NCI-H2171 (cell line): ENCODE data around the gene PPP1R12B.
A peak's percentile ranks its signal among the peaks of the same experiment; 100 is the strongest.
"Not testable (repeated sequence)": the region's sequence is repeated elsewhere in the genome, so short reads cannot be mapped to it uniquely, and the experiment has no call there.

Experiments used
- DNase-seq: peaks from one replicate; lab custom pipeline; 2025; lab: John Stamatoyannopoulos, UW

PPP1R12B gene

DNA sequence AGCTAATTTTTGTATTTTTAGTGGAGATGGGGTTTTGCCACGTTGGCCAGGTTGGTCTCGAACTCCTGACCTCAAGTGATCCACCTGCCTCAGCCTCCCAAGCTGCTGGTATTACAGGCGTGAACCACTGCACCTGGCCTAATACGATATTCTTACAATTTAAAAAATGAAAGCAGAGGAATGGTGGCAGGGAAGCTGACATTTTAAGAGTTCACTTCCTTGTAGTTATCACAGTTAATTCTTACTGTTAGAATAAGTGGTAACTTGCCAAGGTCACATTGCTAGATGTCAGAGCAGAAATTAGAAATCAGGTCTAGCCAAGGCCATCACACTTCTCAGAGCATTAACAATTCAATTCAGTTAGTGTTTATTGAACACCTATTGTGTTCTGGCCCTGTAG, 207.5 kb downstream of the PPP1R12B start:
- DNase-seq = not testable (repeated sequence)

DNA sequence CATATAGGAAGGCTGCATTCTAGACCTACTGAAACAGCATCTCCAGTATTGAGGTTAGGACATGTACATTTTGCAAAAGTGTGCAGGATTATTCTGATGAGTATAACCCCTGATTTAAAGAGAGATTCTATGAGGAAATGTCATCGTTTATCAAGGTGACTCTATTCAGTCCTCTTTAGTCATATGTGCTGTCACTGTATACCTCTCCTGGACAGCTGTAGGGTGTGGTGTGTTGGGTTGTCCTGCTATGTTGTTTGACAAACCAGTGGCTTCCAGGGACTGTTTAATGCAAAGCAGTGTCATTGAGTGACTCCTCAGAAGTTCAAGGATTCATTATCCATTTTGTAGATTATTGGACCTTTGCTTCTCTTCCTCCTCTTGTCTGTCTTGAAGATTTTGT, 209.2 kb downstream of the PPP1R12B start:
- DNase-seq = not testable (repeated sequence)

GRCh38 chr1:202561240-202561639, 212.7 kb downstream of the PPP1R12B start:
- no peak for DNase-seq

DNA sequence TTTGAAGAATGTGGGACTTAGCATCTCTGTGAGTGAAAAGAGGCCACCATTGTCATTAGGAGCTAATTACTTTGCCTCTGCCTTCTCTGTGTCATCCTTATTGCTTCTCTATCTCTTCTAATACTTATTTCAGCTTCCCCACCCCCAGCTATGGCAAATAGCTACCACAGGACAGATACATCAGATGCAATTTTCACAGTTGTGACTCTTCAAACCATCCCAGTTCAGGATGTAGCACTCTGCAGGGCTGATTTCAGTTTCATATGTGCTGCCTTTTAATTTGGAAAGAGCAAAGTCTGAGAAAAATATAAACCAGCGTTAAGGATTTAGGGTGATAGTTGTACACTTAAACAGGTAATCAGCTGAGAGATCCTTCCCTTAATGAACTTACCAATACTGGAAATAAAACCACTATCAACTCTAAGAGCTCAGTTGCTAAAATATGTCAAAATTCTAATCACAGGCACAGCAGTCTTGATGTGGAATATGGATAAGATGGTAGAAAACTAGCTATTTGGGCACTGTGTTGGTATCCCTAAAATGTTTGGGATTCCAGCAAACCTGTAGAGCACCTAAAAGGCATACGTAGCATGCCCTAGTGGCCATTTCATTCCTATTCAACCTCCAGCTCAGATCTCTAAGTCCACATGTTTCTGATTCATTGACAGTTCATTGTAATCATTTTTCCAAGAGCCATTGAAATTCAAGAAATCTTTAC, 213.4 kb downstream of the PPP1R12B start:
- no peak for DNase-seq

DNA sequence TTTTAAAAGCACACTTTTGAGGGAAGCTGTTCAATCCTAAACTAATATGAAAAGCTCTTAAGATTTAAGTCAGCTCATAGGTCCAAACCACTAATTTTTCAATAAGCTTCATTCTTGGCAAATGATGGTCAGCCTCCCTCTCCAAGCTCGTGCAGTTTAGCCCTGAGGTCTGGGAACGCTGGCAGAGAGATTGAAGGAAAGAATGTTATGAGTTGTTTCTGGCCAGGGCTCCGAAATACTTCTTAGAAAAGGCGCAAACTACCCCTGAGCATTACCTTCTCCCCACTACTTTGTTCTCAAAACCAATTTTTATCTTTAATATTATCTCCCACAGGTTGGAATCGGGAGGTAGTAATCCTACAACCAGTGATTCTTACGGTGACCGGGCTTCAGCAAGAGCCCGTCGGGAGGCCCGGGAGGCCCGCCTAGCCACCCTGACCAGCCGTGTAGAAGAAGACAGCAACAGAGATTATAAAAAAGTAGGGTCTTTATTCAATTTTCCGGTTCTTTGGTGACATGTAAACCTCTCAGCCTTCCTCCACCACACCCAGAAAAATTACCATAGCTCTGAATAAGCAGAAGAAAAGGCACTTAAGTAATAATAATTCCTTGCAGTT, 214.1 kb downstream of the PPP1R12B start:
- DNase-seq = no peak

- no peak for DNase-seq
Measured at GRCh38 chr1:202563818-202564217, 215.3 kb downstream of the PPP1R12B start.

DNA sequence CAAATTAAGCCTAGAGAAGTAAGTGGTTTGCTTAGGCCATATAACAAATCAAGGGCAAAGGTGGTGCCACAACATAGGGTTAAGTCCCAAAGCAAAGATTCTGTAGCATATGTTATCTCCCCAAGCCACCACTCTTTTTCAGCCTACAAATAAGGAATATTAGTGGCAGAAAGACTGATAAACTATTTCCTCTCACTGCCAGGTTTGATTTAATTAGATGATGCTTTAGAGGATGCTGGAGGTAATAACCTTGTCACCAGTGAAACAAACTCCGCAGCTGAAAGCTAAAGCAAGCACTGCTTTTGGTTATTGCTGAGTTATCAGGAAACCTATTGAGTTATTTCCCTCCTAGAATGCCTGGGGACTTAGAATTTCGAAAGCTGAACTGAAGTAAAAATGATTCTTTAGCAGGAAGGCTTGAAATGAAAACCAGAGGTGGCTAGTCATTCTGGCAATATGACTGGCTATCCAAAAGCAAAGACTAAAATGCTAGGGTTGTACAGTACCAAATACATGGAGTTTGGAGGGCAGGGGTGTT, 216.5 kb downstream of the PPP1R12B start:
- DNase-seq = no peak

DNA sequence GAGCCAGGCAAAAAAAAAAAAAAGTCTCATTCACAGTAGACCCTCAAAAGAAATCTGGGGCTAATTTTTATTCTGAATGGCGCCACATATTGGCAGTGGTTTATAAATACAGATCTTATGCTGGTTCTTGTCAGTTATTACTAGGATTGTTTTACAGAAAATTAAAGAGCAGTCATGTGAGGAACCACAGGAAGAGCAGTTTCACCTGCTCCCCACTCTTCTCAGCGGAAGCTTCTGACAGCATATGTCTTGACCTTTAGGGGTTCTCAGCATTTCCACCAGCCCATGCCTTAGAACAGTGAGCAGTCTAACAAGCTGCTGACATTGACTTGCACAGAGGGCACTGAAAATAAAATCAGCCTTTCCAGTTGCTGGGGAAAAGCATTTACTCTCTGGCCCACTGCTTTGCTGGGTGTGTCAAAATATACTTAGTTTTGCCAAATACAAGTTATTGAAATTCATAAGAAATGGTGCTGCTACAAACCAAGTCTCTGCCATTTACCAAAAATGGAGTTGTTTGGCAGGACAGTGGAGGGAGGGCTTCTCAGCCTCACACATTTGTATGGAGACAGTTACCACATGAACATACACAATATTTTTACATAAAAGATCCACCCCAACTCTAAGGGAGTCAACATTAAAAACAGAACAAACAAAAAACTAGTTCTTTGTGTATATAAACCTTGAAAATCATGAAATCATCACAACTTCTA, 217.5 kb downstream of the PPP1R12B start:
- no peak for DNase-seq

- DNase-seq = no peak
Measured at GRCh38 chr1:202567738-202568137, 219.2 kb downstream of the PPP1R12B start.

DNA sequence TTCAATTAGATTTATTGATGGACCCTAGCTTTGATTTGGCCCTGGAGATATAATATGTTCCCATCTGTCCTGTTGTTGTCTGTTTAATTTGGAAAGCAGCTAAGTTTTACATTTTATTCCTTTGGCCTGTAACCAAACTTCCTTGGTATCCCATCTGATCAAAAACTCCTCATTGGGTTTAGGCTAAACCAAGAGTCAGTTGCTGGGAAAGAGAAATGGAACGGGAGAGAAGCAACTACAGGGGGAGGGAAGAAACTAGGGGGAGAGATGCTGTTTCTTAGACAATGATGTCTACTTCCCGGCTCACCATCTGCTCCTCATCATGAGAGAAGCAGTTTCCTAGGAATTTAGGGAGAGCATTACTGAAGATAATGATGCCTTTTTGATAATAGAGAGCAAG, 219.9 kb downstream of the PPP1R12B start:
- no peak for DNase-seq

DNA sequence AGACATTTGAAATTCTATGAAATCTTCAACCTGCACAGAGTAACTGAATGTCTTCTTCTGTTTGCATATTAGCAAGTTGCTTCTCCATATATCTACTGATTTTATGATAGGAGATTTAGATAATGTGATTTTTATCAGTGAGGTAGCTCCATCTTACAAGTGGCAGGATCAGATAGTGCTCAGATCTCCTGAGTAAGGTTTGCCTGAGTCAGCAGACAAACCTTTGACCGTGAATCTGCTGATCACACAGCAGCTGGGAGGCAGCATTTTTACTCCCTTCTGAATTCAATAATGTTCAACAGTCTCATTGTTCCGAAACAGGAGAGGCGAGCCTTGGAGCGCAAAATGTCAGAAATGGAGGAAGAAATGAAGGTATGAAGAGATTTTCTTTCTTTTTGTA, 220.3 kb downstream of the PPP1R12B start:
- no peak for DNase-seq

GRCh38 chr1:202569393-202570322, 221.2 kb downstream of the PPP1R12B start:
- no peak for DNase-seq

DNA sequence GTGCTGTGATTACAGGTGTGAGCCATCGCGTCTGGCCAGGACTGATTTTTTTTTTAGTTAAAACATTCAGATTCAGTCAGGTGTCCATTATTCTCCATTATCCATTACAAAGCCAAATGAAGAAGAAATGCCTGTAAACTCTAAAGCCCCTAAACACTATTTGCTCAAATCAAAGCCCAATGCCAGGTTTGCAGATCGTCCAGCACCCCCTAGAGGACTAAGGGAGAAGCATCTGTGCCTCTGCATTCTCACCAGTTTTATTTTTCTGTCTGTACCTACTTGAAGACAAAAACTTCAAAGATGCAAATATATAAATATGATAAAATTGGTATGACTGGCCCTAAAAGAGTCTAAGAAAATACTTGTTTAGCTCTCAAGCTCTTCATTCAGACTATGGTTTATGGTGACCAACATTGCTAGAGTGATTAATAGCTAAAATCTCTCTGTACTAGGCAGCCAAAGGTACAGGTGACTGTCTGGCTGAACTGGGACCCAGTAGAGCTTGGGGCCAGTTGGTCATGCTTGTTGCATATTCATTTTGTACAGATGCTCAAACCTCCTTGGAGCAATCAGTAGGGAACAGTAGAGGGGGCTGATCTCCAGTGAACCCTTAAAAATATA, 223.3 kb downstream of the PPP1R12B start:
- no peak for DNase-seq

DNA sequence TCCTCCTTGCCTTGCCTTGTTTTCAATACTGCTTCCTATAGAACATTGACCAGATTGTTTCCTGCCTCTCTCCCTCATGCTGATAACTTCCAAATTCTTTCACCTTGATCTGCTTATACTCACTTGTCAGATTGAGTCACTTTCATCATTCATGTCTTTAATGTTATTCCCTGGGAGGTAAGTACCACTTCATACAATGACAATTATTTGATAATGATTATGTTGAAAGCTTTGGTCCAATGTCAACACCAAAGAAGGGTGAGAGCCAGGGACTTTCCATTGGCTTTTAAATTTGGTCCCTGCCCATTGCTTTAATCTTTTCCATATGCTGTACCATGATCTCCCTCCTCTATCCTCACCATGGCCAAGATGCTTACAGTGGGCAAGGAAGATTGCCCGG, 224.4 kb downstream of the PPP1R12B start:
- DNase-seq = no peak

- DNase-seq = no peak
Measured at GRCh38 chr1:202575918-202576653, 227.6 kb downstream of the PPP1R12B start.

DNA sequence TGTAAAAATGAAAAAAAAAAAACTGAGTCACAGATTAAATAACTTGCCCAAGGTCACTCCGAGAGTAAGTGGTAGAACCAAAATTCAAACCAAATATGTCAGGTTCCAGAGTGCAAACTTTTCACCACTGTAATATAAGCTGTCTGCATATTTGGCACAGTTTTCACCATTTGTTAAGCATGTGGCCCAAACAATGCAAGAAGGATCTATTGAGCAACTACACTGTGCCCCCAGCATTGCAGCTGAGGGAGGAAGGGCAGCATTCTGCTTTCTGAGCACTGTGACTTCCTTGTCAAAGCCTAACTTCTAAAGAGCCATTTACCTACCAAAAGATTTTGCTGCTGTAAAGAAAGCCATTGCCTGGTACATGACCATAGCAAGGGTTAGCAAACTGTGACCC, 228.3 kb downstream of the PPP1R12B start:
- no peak for DNase-seq

DNA sequence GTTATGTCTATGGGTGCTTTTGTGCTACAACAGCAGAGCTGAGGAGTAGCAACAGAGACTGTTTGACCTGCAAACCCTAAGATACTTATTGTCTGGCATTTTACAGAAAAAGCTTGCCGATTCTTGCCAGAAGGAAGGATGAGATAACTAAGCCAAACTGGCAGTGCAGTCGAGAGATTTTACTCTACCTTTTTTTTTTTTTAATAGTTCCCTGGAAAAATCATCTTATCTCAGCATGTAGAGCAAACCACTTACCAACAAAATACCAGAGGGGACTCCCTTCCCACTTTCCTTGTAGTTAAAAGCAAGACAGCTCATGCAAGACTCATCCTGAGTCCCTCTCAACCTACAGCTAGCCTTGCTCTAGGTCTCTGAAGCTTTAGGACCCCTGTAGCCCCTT, 228.9 kb downstream of the PPP1R12B start:
- no peak for DNase-seq

DNA sequence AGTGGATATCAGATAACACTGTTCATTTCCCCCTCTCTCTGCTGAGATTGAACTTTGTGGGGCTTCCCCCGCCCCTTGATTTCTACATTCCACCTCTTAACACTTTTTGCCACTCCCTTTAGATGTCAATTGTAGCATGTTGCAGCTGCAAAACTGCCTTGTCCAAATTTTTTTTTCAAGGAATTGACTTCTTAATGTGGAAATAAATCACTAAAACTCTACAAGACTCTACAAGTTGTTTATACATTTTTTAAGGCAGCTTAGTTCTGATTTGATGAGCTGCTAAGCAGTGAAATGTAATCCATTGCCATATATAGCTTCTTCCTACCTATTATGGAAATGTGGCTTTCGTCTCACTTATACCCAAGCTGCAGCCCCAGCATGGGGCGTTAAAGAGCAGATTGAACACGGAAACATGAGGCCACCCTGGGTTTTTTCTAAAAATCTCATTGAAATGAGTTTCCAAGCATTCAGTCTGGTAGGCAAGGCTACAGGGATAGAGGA, 229.6 kb downstream of the PPP1R12B start:
- DNase-seq = peak; percentile 90

DNA sequence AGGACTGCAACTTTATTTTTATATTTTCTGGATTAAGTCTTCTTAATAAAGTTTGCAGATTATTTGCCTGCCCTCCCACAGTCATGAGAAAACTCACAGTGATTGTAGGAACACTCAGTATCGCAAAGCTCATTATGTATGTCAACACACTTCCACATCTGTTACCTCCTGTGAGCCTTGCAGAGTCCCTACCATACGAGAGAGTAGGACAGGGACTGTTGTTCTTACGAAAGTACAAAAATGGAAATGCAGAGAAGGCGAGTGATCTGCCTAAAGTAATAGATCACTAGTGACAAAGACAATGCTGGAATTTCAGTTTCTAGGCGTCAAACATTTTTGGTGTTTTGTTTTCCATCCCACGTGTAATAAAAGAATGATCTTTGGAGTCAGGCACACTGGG, 230.1 kb downstream of the PPP1R12B start:
- DNase-seq = peak; percentile 61

DNA sequence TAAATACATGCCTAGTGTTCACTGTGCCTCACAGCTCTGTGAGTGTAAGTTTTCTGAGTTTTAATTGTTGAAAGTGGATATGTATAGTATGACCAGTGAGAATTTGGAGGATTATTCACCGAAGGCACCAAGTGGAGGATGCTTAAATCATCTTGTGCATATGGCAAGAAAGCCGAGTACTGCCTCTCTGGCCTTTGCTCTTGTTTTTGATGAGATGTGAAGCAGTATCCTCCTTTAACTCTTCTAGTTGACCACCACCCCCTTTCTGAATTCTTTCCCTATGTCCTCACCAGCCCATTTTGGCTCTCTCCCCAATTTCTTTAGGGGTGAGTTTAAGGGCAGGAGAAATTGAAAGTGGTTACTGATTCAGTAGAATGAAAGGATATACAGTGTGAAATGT, 231.3 kb downstream of the PPP1R12B start:
- no peak for DNase-seq

- DNase-seq = peak; percentile 10
Measured at GRCh38 chr1:202580619-202581018, 232.1 kb downstream of the PPP1R12B start.
